Endothelial cell (in vitro differentiated cells): ENCODE measurements around the gene ULK3. TPM values are rescaled to one million over a fixed set of nuclear protein-coding genes. Genes with fewer than 3 reads are reported as not detected.

Experiments used
- DNase-seq: peaks from one replicate; pipeline ENCODE4 v3.0.0; 2021; ENCODE audit warnings: low spot score
- H3K27ac Mint-ChIP-seq: one replicate; pipeline ENCODE4 v1.8.0; 2021; ENCODE audit warnings: mixed read lengths, inconsistent platforms; ENCODE audit not compliant: unreplicated experiment
- H3K27me3 Mint-ChIP-seq: one replicate; pipeline ENCODE4 v1.8.0; 2021; ENCODE audit warnings: mild to moderate bottlenecking, moderate library complexity, mixed read lengths, inconsistent platforms; ENCODE audit not compliant: unreplicated experiment
- H3K36me3 Mint-ChIP-seq: one replicate; pipeline ENCODE4 v1.8.0; 2021; ENCODE audit warnings: mild to moderate bottlenecking, low read depth, mixed read lengths, inconsistent platforms; ENCODE audit not compliant: unreplicated experiment
- H3K4me1 Mint-ChIP-seq: one replicate; pipeline ENCODE4 v1.8.0; 2021; ENCODE audit warnings: mild to moderate bottlenecking, mixed read lengths, inconsistent platforms; ENCODE audit not compliant: unreplicated experiment
- H3K4me3 Mint-ChIP-seq: one replicate; pipeline ENCODE4 v1.8.0; 2021; ENCODE audit warnings: mild to moderate bottlenecking, mixed read lengths, inconsistent platforms; ENCODE audit not compliant: unreplicated experiment
- H3K9me3 Mint-ChIP-seq: one replicate; pipeline ENCODE4 v1.8.0; 2021; ENCODE audit warnings: mixed read lengths, inconsistent platforms; ENCODE audit not compliant: unreplicated experiment
- total RNA-seq: library from RNA; stranded (reverse); fragmentation: NEBNext Ultra II Directional; extraction: Animal tissue kit (Norgen Biotek cat#: 25700); gene quantifications from one replicate; pipeline ENCODE4 v1.2.1, GENCODE V29; 2021; ENCODE audit not compliant: unreplicated experiment
- TF ChIP-seq, protein P1 (sequence below): fragments of 200-600 bp; sonication (generic); IDR thresholded peaks from one replicate; pipeline ENCODE4 v1.5.0; 2021; ENCODE audit warnings: antibody characterized with exemption; ENCODE audit not compliant: unreplicated experiment

Gene ULK3
- total RNA-seq, 1 donor from 2014 or later: 25.6 TPM

DNA sequence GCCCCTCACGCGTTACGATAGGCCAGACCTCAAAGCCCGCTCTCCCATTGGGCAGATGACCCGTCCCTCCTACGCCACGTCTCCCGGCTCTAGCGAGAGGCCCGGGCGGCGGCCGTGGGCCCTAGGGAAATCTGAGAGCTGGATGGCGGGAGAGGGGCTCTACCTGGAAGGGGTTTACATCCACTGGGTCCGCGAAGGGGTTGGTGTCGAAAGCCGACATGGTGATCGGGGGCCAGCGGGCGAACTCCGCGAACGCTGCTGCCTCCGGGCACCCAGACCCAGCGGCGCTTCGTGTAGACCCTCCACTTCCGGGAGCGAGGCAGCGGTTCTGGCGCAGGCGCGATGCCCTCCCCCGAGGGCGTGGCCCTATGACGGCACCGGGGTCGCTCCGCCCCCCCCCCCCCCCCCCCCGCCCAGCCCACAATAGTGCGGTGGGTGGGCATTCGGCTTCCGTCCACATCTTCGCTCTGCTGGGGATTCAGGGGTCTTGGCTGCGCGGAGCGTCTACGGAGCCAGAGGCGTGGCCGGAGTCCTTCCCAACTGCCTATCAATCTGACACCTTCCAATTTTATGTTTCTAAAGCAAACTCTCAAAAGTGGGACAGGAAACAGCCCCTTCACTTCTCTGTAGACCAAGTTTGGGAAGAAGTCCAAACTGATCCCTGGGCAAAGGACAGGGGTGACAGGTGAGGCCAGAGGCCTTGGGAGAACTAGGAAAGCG lies 30.2 kb upstream of the ULK3 start, which contains the start of gene SCAMP2:
SCAMP2 (minus strand) TSS at position 330 of the 720 bp plus-strand sequence; CDS start at position 220, 110 bp downstream.
- TF ChIP-seq, protein P1, sequence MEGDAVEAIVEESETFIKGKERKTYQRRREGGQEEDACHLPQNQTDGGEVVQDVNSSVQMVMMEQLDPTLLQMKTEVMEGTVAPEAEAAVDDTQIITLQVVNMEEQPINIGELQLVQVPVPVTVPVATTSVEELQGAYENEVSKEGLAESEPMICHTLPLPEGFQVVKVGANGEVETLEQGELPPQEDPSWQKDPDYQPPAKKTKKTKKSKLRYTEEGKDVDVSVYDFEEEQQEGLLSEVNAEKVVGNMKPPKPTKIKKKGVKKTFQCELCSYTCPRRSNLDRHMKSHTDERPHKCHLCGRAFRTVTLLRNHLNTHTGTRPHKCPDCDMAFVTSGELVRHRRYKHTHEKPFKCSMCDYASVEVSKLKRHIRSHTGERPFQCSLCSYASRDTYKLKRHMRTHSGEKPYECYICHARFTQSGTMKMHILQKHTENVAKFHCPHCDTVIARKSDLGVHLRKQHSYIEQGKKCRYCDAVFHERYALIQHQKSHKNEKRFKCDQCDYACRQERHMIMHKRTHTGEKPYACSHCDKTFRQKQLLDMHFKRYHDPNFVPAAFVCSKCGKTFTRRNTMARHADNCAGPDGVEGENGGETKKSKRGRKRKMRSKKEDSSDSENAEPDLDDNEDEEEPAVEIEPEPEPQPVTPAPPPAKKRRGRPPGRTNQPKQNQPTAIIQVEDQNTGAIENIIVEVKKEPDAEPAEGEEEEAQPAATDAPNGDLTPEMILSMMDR: no peak
- peak; percentile 85 for DNase-seq
- Mint-ChIP-seq H3K36me3 (peaks cover 1% of the 10 kb centered on the region), H3K27me3 (peaks cover 11% of the 10 kb centered on the region), H3K9me3 (no peaks in the 10 kb centered on the region), H3K4me3 (peak within 1 kb of the TSS; percentile 95), H3K4me1 (peaks cover 28% of the 10 kb centered on the region), H3K27ac (peak within 1 kb of the TSS; percentile 91)

DNA sequence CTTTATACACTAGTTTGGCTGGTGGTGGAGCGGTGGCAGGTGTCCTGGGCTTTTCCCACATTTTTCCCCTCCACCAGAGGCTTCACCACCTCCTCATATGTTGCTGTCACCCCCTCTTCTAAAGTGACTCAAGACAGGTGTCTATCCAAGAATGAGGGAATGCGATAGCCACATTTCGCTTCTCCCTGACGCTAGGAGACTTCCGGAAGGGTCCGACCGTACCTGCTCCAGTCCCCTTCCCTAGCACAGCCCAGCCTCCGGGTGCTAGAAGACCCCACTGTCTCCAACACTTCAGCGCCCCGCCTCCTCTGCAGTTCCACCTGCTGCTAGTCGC lies 29.7 kb upstream of the ULK3 start:
- peaks cover 11% of the 10 kb centered on the region for H3K27me3 Mint-ChIP-seq
- H3K4me3 Mint-ChIP-seq: peak overlapping the region; percentile 95
- peaks cover 7% of the 10 kb centered on the region for H3K36me3 Mint-ChIP-seq
- no peak for DNase-seq
- H3K27ac Mint-ChIP-seq: peak overlapping the region; percentile 88
- no peaks in the 10 kb centered on the region for H3K9me3 Mint-ChIP-seq
- H3K4me1 Mint-ChIP-seq: peaks cover 32% of the 10 kb centered on the region
- TF ChIP-seq, protein P1: no peak

DNA sequence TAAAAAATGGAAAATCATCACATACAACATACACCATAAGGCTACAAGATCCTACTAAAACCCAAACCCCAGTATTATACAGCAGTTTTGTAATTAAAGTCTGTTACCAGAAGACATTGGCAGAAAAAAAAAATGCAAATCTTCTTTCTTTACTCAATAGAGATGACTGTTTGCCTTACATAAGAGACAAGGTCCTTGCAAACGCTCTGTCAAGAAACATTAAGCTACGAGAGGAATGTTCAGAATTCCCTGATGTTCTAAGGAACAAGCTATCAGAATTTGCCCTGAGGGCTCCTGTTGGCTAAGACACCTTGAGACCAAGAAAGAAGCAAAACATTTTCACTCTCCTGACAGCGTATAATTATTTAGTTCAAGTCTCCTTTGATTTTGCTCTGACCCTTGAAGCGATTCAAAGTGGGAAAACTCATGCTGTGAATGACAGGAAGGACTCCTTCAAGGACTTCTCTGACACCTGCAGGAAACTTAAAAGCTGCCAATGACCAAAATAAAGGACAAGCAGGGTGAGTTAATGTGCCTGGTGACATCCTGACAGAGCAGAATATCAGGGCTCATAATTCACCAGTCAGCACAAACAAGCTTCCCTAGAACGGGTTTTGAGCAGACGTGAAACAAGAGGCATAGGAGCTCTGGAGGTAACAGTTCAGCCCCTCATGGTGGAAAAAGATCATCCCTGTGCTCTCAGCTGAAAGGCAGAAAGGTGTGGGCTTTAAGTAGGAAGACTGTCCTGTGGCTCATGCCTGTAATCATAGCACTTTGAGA lies 27.7 kb upstream of the ULK3 start:
- H3K4me1 Mint-ChIP-seq: peaks cover 46% of the 10 kb centered on the region
- TF ChIP-seq, protein P1: no peak
- H3K27me3 Mint-ChIP-seq: peaks cover 10% of the 10 kb centered on the region
- no peak for DNase-seq
- peaks cover 5% of the 10 kb centered on the region for H3K9me3 Mint-ChIP-seq
- H3K36me3 Mint-ChIP-seq: peaks cover 20% of the 10 kb centered on the region
- peak overlapping the region; percentile 62 for H3K4me3 Mint-ChIP-seq
- H3K27ac Mint-ChIP-seq: peak overlapping the region; percentile 61

DNA sequence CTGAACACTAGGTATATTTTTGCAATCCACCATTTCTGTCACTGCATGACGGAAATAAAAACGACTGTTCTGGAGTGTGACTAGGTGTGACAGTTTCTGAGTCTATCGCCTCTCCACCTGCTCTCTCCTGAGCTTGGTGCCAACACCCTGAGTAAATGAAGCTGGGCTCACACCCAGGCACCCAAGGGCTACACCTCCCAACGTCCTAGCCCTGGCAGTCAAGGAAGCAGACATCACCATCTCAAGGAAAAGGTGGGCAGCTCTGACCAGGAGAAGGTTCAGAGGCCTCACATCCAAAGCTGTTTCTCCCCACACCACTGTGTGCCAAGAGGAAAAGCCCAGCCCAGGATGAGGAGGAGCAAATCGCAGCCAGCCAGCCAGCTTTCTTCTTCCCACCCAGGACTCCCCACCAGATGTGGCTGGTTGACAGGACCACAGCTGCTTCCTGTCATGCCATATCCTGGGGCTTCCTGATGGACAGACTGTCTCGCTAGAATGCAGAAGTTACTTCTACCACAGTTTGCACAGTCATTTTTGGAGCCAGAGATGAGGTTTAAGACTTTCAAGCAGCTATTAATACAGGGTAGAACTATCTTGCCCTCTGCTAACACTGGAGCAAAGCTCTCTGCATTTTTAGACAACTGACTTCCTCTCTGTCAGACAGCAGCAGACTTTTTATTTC lies 26.9 kb upstream of the ULK3 start:
- Mint-ChIP-seq H3K27me3 (peaks cover 10% of the 10 kb centered on the region), H3K4me1 (peaks cover 50% of the 10 kb centered on the region), H3K4me3 (peak overlapping the region; percentile 62), H3K27ac (peak overlapping the region; percentile 54), H3K9me3 (peaks cover 5% of the 10 kb centered on the region), H3K36me3 (peaks cover 21% of the 10 kb centered on the region)
- TF ChIP-seq, protein P1: no peak
- peak; percentile 53 for DNase-seq
